Germinal center (tissue), 1 donor: Measurements from ENCODE around the gene PYGO2.
"Not testable (repeated sequence)": the region's sequence is repeated elsewhere in the genome, so short reads cannot be mapped to it uniquely, and the experiment has no call there.

Source experiments
- DNase-seq: peaks from one replicate; pipeline ENCODE4 v3.0.0; 2012; ENCODE audit warnings: mixed read lengths, low spot score

Gene PYGO2

GRCh38 chr1:154908937-154909336 is 52.6 kb downstream of the PYGO2 start:
- no peak for DNase-seq

GRCh38 chr1:154908129-154908528 is 53.5 kb downstream of the PYGO2 start:
- DNase-seq: not testable (repeated sequence)
